Measurements from ENCODE around the gene MAB21L4.

GRCh38 chr2:240932724-240933047 is 36.7 kb upstream of the MAB21L4 start:
- TF ChIP-seq TAF1 (IDR thresholded peaks at IDR 0.05; ENCODE audit: borderline replicate concordance, low read depth, low read length) (no peak), CTCF (IDR thresholded peaks at IDR 0.05) (no peak), POLR2AphosphoS5 (IDR thresholded peaks at IDR 0.05; ENCODE audit: low read depth, low read length) (no peak), TCF12 (IDR thresholded peaks at IDR 0.05) (no peak), GABPA (IDR thresholded peaks at IDR 0.05; ENCODE audit: low read depth) (no peak), CHD2 (IDR thresholded peaks at IDR 0.05; ENCODE audit: low read length, partially characterized antibody) (no peak), GATA2 (CRISPR knock-in tag; IDR thresholded peaks at IDR 0.05) (no peak), NFIC (IDR thresholded peaks at IDR 0.05; ENCODE audit: borderline replicate concordance) (no peak), USF2 (IDR thresholded peaks at IDR 0.05; ENCODE audit: borderline replicate concordance, low read depth, low read length) (no peak), TEAD4 (IDR thresholded peaks at IDR 0.05; ENCODE audit: borderline replicate concordance, insufficient read depth) (no peak), RCOR1 (IDR thresholded peaks at IDR 0.05; ENCODE audit: low read length) (no peak), REST (IDR thresholded peaks at IDR 0.05; ENCODE audit: low read depth, low read length) (no peak), FOSL2 (IDR thresholded peaks at IDR 0.05; ENCODE audit: borderline replicate concordance, low read depth) (no peak), EZH2phosphoT487 (IDR thresholded peaks at IDR 0.05; ENCODE audit: borderline replicate concordance, low read depth) (no peak)
